Neural cell (in vitro differentiated cells): ENCODE measurements around the gene DACH1.

ENCODE experiments used
- EP300 ChIP-seq: fragments of 450-650 bp; conservative IDR thresholded peaks from 2 replicates; pipeline ENCODE4 v1.6.1; 2014; ENCODE audit warnings: antibody characterized with exemption, mild to moderate bottlenecking, moderate library complexity; ENCODE audit not compliant: poor library complexity, severe bottlenecking
- EZH2 ChIP-seq: fragments of 200-600, 300-800 bp; shearing (Covaris generic), sonication (generic); IDR thresholded peaks from 2 replicates; pipeline ENCODE4 v1.6.1; 2014; ENCODE audit warnings: antibody characterized with exemption, low read length, borderline replicate concordance, mild to moderate bottlenecking; ENCODE audit not compliant: insufficient read depth, poor library complexity, severe bottlenecking
- MXI1 ChIP-seq: fragments of 450-650 bp; conservative IDR thresholded peaks from 2 replicates; pipeline ENCODE4 v1.6.1; 2014; ENCODE audit warnings: antibody characterized with exemption, mild to moderate bottlenecking; ENCODE audit not compliant: poor library complexity, severe bottlenecking
- POLR2AphosphoS5 ChIP-seq: IDR thresholded peaks from 2 replicates; pipeline ENCODE4 v1.6.1; 2012
- RAD21 ChIP-seq: fragments of 450-650 bp; conservative IDR thresholded peaks from 2 replicates; pipeline ENCODE4 v1.6.1; 2014; ENCODE audit warnings: antibody characterized with exemption, mild to moderate bottlenecking, moderate library complexity
- SMC3 ChIP-seq: fragments of 450-650 bp; conservative IDR thresholded peaks from 2 replicates; pipeline ENCODE4 v1.6.1; 2014; ENCODE audit warnings: antibody characterized with exemption, mild to moderate bottlenecking, moderate library complexity; ENCODE audit not compliant: poor library complexity
- TAF1 ChIP-seq: IDR thresholded peaks from 2 replicates; pipeline ENCODE4 v1.6.1; 2012; ENCODE audit warnings: low read depth
- TF ChIP-seq, protein P1 (sequence below): fragments of 450-650 bp; IDR thresholded peaks from 2 replicates; pipeline ENCODE4 v1.5.1; 2014; ENCODE audit warnings: antibody characterized with exemption, mild to moderate bottlenecking, moderate library complexity; ENCODE audit not compliant: poor library complexity, severe bottlenecking
- TF ChIP-seq, protein P2 (sequence below): IDR thresholded peaks from 2 replicates; pipeline ENCODE4 v1.6.1; 2012; ENCODE audit warnings: borderline replicate concordance

DNA sequence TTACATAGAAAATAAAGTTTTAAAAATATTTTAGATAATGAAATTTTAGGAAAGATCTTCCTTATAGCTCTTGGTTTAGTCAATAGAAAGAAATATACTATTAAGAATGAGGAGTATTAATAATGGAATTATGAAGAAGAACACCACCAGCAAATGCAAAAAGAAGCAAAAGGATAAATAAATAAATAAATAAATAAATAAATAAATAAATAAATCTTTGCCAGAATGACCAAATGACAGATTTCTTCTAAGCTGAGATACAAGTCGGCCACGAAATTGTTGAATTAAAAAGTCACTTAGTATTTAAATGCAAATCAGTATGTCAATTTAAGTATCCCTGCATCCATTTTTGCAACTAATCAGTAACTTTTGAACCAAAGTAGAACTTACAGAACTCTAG is 95.9 kb downstream of the DACH1 start:
- TF ChIP-seq, protein P1, sequence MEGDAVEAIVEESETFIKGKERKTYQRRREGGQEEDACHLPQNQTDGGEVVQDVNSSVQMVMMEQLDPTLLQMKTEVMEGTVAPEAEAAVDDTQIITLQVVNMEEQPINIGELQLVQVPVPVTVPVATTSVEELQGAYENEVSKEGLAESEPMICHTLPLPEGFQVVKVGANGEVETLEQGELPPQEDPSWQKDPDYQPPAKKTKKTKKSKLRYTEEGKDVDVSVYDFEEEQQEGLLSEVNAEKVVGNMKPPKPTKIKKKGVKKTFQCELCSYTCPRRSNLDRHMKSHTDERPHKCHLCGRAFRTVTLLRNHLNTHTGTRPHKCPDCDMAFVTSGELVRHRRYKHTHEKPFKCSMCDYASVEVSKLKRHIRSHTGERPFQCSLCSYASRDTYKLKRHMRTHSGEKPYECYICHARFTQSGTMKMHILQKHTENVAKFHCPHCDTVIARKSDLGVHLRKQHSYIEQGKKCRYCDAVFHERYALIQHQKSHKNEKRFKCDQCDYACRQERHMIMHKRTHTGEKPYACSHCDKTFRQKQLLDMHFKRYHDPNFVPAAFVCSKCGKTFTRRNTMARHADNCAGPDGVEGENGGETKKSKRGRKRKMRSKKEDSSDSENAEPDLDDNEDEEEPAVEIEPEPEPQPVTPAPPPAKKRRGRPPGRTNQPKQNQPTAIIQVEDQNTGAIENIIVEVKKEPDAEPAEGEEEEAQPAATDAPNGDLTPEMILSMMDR, result no peak
- TF ChIP-seq POLR2AphosphoS5 (no peak), SMC3 (no peak), EP300 (no peak), RAD21 (no peak), EZH2 (no peak), TAF1 (no peak), MXI1 (no peak)
- TF ChIP-seq, protein P2, sequence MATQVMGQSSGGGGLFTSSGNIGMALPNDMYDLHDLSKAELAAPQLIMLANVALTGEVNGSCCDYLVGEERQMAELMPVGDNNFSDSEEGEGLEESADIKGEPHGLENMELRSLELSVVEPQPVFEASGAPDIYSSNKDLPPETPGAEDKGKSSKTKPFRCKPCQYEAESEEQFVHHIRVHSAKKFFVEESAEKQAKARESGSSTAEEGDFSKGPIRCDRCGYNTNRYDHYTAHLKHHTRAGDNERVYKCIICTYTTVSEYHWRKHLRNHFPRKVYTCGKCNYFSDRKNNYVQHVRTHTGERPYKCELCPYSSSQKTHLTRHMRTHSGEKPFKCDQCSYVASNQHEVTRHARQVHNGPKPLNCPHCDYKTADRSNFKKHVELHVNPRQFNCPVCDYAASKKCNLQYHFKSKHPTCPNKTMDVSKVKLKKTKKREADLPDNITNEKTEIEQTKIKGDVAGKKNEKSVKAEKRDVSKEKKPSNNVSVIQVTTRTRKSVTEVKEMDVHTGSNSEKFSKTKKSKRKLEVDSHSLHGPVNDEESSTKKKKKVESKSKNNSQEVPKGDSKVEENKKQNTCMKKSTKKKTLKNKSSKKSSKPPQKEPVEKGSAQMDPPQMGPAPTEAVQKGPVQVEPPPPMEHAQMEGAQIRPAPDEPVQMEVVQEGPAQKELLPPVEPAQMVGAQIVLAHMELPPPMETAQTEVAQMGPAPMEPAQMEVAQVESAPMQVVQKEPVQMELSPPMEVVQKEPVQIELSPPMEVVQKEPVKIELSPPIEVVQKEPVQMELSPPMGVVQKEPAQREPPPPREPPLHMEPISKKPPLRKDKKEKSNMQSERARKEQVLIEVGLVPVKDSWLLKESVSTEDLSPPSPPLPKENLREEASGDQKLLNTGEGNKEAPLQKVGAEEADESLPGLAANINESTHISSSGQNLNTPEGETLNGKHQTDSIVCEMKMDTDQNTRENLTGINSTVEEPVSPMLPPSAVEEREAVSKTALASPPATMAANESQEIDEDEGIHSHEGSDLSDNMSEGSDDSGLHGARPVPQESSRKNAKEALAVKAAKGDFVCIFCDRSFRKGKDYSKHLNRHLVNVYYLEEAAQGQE, result no peak
